Activated gamma-delta T cell treated with anti-CD3 and anti-CD28 coated beads, Interleukin-2, amount 50 U/mL, for 16 hours (primary cell): Measurements from ENCODE around the gene FOXL1.

Experiments used
- DNase-seq: peaks from one replicate; pipeline ENCODE4 v3.0.0-alpha.2; 2020; ENCODE audit warnings: low read depth

FOXL1 gene

DNA sequence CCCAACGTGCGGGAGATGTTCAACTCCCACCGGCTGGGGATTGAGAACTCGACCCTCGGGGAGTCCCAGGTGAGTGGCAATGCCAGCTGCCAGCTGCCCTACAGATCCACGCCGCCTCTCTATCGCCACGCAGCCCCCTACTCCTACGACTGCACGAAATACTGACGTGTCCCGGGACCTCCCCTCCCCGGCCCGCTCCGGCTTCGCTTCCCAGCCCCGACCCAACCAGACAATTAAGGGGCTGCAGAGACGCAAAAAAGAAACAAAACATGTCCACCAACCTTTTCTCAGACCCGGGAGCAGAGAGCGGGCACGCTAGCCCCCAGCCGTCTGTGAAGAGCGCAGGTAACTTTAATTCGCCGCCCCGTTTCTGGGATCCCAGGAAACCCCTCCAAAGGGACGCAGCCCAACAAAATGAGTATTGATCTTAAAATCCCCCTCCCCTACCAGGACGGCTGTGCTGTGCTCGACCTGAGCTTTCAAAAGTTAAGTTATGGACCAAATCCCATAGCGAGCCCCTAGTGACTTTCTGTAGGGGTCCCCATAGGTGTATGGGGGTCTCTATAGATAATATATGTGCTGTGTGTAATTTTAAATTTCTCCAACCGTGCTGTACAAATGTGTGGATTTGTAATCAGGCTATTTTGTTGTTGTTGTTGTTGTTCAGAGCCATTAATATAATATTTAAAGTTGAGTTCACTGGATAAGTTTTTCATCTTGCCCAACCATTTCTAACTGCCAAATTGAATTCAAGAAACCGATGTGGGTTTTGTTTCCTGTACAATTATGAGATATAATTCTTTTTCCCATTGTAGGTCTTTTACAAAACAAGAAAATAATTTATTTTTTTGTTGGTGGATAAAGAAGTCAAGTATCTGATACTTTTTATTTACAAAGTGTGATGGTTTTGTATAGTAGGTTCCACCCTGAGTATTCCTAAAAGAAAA is 9.4 kb upstream of the FOXL1 start:
- no peak for DNase-seq

GRCh38 chr16:86569701-86570447 is 8.5 kb upstream of the FOXL1 start:
- DNase-seq: no peak

- DNase-seq: no peak
Observed at GRCh38 chr16:86570558-86571529, 7.5 kb upstream of the FOXL1 start.

- no peak for DNase-seq
Observed at GRCh38 chr16:86571530-86571915, 6.8 kb upstream of the FOXL1 start.

DNA sequence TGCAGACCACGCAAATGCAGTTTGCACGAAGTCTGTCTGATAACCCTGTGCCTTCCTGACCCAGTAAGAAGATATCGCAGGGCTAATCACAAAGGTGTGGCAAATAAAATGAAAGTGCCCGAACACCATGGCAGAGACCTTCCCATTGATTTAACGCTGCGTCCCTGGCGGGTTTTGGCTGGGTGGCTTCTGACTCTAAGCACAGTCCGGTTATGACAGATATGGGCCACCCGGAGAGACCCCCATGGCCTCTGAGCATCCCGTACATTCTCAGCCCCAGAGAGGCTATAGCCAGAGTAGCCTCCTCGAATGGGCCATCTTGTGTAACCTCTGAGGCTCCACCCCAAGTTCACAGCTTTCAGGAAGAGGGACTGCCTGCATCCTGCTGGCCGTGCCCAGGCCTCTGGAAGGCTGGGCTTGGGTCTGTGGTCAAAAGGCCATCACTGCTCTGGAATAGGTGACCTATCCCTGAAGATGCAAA is 6.3 kb upstream of the FOXL1 start:
- DNase-seq: no peak

- DNase-seq: no peak
Observed at GRCh38 chr16:86572606-86573005, 5.7 kb upstream of the FOXL1 start.

GRCh38 chr16:86573215-86573614 is 5.1 kb upstream of the FOXL1 start:
- no peak for DNase-seq

GRCh38 chr16:86573646-86574508 is 4.5 kb upstream of the FOXL1 start:
- DNase-seq: no peak

GRCh38 chr16:86574646-86575045 is 3.7 kb upstream of the FOXL1 start:
- no peak for DNase-seq

- no peak for DNase-seq
Observed at GRCh38 chr16:86575095-86575685, 3.2 kb upstream of the FOXL1 start.

DNA sequence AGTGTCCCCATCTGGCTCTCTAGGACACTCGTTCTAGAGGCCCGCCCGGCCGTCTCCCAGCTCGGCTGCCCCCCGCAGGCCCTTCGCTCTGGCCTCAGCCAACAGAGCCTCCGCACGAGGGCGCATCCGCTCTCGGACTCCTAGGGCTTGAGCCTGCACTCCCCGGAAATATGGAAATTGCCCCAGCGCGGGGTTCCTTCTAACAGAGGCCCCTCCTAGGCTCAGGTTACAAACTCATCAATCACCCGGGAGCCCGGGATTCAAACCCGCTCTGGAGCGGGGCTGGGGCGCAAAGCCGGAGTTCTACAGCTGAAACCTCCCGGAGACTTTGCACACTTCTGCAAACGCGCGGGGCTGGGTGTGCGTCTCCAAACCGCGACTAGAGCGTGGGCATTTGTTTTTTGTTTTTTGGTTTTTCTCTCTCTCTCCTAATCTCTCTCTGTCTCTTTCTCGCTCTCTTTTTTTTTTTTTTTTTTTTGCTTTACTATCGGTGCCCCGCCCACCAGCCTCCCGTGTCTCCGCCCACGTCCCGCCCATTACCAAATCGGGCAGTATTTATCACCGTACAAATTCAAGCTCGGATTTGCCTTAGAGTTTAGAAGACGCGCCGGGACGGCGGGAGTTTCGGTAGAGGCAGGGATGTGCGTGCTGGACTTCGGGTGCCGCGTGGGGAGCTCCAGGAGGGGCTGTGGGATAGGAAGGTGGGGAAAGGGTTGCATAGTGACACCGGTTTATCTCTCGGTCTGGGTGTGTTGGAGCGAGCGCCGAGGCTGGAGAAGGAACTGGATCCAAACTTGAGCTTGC is 2.4 kb upstream of the FOXL1 start:
- DNase-seq: no peak

DNA sequence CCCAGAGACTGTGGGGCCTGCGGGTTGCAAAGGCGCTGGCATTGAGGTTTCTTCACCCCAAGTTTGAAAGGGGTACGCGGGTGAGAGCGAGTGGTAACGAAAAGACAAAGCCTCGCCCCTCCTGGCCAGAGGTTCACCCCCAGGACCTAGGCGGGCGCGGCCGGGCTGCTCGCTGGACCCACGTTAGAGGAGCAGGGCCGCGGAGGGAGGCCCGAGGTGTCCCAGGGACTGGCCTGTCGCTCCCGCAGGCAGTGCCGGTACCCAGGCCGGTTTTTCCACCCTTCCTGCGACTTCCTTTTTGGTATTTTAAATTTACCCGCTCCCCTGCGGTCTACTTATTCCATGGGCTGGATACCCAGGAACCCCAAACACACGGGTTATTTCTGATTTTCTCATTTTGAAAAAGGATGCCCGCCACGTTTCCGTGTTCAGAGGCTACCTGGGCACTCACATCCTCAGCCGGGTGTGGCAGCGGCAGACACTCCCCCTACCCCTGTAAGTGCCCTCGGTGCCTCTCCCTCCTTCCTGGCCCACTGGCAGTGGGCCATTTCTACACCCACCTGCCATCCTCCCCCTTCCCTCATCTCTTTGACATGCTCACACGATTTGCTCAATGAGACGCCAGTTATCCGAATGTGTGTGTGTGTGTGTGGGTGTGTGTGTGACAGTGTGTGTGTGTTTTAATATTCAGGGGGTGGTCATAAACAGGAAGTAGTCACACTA is 1.6 kb upstream of the FOXL1 start:
- DNase-seq: no peak

- DNase-seq: no peak
Observed at GRCh38 chr16:86577314-86577971, 906 bp upstream of the FOXL1 start.

- no peak for DNase-seq
Observed at GRCh38 chr16:86578611-86579267, 390 bp downstream of the FOXL1 start.

DNA sequence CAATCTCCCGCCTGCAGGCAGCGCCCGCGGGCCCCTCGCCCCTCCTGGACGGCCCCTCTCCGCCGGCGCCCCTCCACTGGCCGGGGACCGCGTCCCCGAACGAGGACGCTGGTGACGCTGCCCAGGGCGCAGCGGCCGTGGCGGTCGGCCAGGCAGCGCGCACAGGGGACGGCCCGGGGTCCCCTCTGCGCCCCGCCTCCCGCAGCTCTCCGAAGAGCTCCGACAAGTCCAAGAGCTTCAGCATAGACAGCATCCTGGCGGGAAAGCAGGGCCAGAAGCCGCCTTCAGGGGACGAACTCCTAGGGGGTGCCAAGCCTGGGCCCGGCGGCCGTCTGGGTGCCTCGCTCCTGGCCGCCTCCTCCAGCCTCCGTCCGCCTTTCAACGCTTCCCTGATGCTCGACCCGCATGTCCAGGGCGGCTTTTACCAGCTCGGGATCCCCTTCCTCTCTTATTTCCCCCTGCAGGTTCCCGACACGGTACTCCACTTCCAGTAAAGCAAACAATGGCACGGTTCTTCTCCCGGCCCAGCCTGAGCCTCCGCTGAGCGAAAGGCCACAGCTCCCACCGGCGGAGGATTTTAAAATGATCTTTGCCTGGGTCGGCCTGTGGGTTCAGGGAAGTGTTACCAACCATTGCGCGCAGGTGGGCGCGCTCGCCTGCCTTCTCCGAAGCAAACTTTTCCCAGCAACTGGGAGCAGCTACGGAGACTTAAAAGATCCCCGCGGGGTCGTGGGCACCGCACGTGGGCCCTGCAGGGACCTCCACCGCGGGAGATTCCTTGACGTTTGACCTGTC is 1.1 kb downstream of the FOXL1 start:
- DNase-seq: no peak

- no peak for DNase-seq
Observed at GRCh38 chr16:86580063-86580790, 1.9 kb downstream of the FOXL1 start.
